ENCODE measurements around the gene CST7.
A peak's percentile ranks its signal among the peaks of the same experiment; 100 is the strongest.

CST7 gene

DNA sequence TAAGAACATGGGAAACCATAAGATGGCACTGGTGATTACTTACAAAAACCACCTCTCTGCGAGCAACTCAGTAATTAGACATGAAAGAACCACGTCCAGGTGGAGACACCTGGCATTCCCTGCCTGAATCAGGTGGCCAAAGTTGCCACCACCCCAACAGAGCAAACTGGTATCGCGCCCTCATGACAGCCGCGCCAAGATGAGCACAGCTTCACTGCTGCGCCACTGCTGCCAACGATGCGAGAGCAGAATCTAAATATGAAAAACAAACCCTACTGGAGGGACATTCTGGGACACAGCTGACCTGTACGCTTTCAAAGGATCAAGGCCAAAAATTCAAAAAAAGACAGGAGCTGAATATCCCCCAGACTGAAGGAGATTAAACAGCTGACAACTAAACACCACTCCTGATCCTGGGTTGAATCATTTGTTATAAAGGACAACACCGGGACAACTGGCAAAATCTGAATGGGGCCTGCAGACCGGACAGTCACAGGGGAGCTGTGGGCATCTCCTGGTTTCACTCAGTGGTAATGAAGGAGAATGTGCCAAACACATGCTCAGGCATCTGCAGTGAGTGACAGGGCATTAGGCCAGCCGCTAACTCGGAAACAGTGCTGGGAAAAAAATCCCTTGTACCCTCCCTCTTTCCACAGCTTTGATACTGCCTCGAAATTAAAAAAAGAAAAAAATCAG lies 17.4 kb downstream of the CST7 start:
- DNase-seq: no peak

DNA sequence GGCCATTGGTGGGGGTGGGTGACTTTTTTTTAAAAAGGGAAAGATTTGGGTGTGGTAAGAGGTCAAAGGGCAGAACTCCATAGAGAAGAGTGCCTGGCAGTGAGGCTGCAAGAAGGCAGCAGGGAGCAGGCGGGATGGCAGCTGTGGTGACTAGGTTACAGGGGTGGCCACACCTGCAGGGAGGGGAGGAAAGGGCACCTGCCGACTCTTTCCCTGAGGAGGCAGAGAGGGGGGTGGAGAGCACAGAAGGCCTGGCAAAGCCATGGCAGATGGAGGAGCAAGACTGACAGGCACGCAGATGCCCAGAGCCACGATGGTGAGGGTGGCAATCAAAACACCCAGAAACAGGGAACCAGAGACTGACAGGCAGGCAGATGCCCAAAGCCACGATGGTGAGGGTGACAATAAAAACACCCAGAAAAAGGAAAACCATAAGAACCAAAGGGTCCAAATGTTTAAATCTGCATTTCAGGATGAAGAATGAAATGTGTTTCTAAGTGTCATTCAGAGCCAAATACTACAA lies 19.3 kb downstream of the CST7 start:
- DNase-seq: peak in 1 of 2 experiments; percentile 20

GRCh38 chr20:24969186-24970029 lies 20.3 kb downstream of the CST7 start:
- DNase-seq: no peak

- DNase-seq: no peak
Measured at GRCh38 chr20:24970030-24970553, 21.0 kb downstream of the CST7 start.

- no peak for DNase-seq
Measured at GRCh38 chr20:24970754-24971153, 21.7 kb downstream of the CST7 start.

DNA sequence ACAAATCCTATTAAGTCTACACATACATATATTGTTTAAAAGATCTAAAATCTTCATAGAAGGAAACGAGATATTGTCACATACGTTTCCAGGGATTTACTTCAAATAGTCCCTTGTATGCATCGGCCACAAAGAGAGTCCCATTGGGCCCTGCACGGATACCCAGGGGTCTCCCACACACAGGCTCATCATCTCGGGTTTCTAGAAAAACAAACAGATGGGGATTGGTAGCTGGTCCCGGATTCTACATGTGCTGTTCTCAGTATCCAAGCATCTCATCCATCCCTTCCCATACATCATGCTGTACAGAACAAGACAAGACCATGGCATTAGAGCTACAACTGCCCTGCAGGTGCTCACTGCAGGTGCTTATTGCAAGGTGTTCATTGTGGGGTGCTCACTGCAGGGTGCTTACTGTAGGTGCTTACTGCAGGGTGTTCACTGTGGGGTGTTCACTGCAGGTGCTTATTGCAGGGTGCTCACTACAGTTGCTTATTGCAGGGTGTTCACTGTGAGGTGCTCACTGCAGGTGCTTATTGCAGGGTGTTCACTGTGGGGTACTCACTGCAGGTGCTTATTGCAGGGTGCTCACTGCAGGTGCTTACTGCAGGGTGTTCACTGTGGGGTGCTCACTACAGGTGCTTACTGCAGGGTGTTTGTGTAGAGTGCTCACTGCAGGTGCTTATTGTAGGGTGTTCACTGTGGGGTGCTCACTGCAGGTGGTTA lies 22.5 kb downstream of the CST7 start:
- DNase-seq: no peak

DNA sequence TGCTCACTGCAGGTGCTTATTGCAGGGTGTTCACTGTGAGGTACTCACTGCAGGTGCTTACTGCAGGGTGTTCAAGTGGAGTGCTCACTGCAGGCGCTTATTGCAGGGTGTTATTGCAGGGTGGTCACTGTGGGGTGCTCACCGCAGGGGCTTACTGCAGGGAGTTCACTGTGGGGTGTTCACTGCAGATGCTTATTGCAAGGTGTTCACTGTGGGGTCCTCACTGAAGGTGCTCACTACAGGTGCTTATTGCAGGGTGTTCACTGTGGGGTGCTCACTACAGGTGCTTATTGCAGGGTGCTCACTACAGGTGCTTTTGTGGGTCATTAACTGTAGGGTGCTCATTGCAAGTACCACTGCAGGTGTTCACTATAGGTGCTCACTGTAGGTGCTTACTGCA lies 23.3 kb downstream of the CST7 start:
- DNase-seq: no peak

- DNase-seq: no peak
Measured at GRCh38 chr20:24977336-24977735, 28.3 kb downstream of the CST7 start.

DNA sequence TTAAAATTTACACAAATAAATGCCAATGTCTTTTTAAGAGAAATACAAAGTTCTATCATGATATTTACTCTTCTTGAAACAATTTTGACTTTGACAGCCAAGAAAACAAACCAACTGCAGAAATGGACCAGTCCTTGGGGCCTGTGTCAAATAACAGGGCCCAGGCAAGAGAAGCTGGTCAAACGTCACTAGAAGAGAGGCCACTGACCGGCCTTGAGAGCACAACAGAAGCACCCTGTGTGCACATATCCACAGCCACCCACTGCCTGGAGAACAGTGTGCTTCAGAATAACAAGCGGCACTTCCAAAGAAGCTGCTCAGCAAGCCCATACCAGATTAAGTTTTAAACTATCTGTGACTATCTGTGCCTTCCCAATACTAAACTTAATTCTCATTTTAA lies 28.7 kb downstream of the CST7 start:
- no peak for DNase-seq

- no peak for DNase-seq
Measured at GRCh38 chr20:24978513-24978912, 29.4 kb downstream of the CST7 start.

GRCh38 chr20:24979036-24979960 lies 30.2 kb downstream of the CST7 start:
- no peak for DNase-seq

DNA sequence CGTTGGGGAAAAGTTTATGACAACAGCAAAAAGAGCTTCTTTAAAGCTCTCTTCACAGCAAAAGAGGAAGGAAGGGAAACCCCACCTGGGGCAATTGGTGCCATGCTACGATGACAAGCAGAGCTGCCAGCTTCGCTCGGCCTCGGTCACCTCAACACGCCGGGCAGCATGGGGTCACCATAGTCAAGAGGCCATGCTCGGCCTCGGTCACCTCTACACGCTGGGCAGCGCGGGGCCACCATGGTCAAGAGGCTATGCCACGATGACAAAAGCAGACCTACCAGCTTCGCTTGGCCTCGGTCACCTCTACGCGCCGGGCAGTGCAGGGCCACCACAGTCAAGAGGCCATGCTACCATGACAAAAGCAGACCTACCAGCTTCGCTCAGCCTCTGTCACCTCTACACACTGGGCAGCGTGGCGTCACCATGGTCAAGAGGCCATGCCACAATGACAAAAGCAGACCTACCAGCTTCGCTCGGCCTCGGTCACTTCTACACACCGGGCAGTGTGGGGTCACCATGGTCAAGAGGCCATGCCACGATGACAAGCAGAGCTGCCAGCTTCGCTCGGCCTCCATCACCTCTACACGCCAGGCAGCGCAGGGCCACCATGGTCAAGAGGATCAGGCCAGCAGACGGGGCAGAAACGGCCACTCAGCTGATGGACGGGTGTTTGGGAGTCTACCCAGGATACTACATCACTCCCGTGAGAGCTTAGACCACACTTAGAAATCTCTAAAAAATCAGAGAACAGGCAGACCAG lies 31.4 kb downstream of the CST7 start:
- no peak for DNase-seq

- no peak for DNase-seq
Measured at GRCh38 chr20:24981282-24981681, 32.2 kb downstream of the CST7 start.

- no peak for DNase-seq
Measured at GRCh38 chr20:24981790-24982189, 32.7 kb downstream of the CST7 start.

DNA sequence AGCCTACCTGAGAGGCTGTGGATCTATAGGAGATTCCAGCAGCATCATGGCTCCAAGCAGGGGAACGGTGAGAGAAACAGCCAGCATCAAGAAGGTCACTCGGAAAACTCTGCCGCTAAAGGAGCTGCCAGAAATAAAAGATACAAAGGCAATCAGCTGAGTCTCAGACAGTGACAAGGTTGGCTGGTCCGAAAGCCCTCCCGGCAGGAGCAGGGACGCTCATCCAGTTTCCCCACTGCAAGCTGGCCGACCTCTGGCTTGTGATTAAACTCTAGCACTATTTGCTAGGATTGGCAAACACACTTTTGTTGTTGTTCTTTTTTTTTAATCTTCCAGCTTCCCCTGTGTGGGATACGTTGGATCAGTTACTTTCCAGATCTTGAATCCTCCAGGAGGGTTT lies 34.8 kb downstream of the CST7 start:
- DNase-seq: no peak

GRCh38 chr20:24984961-24985640 lies 36.0 kb downstream of the CST7 start:
- DNase-seq: no peak

- no peak for DNase-seq
Measured at GRCh38 chr20:24985802-24986201, 36.7 kb downstream of the CST7 start.

- no peak for DNase-seq
Measured at GRCh38 chr20:24986436-24987015, 37.5 kb downstream of the CST7 start.

GRCh38 chr20:24987244-24987643 lies 38.2 kb downstream of the CST7 start:
- no peak for DNase-seq
